Osteoblast (primary cell): ENCODE data around the gene SLC9A5. TPM values are rescaled to one million over a fixed set of nuclear protein-coding genes. Genes with fewer than 3 reads are reported as not detected.

ENCODE experiments used
- DNase-seq: peaks from one replicate; pipeline ENCODE4 v3.0.0; 2011; ENCODE audit warnings: low spot score, mixed read lengths; ENCODE audit not compliant: insufficient read length; ENCODE audit errors: missing footprints
- H2AFZ ChIP-seq: 2 replicates; pipeline ENCODE4 v1.6.0; 2011; ENCODE audit warnings: mild to moderate bottlenecking, low read length
- H3K27ac ChIP-seq: 2 replicates; pipeline ENCODE4 v1.5.1; 2011; ENCODE audit warnings: mild to moderate bottlenecking, low read depth, low read length, moderate library complexity
- H3K27me3 ChIP-seq: 2 replicates; pipeline ENCODE4 v1.6.0; 2012; ENCODE audit warnings: mild to moderate bottlenecking, control low read depth, inconsistent platforms, low read length, moderate library complexity; ENCODE audit not compliant: insufficient read depth
- H3K36me3 ChIP-seq: 2 replicates; pipeline ENCODE4 v1.5.1; 2011; ENCODE audit warnings: mild to moderate bottlenecking, low read length, control low read depth, moderate library complexity; ENCODE audit not compliant: insufficient read depth
- H3K4me1 ChIP-seq: 2 replicates; pipeline ENCODE4 v1.5.1; 2011; ENCODE audit warnings: mild to moderate bottlenecking, low read length, control low read depth, moderate library complexity; ENCODE audit not compliant: insufficient read depth
- H3K4me2 ChIP-seq: 2 replicates; pipeline ENCODE4 v1.6.0; 2011; ENCODE audit warnings: mild to moderate bottlenecking, low read length; ENCODE audit not compliant: insufficient read depth
- H3K4me3 ChIP-seq: fragments of 200-600 bp; sonication (generic); 3 replicates; pipeline ENCODE4 v1.5.1; 2012; ENCODE audit warnings: mild to moderate bottlenecking, low read length, inconsistent platforms; ENCODE audit not compliant: insufficient read depth
- H3K79me2 ChIP-seq: 2 replicates; pipeline ENCODE4 v1.6.0; 2012; ENCODE audit warnings: mild to moderate bottlenecking, low read length, control low read depth, inconsistent platforms; ENCODE audit not compliant: insufficient read depth
- H3K9me3 ChIP-seq: 2 replicates; pipeline ENCODE4 v1.5.1; 2011; ENCODE audit warnings: low read depth, low read length, control low read depth
- H4K20me1 ChIP-seq: 2 replicates; pipeline ENCODE4 v1.6.0; 2012; ENCODE audit warnings: mild to moderate bottlenecking, low read length, control low read depth; ENCODE audit not compliant: insufficient read depth
- total RNA-seq: library from RNA; depleted of rRNA; stranded (reverse); fragments of >200 nt; gene quantifications from 2 replicates; pipeline ENCODE4 v1.2.3, GENCODE V29; 2012
- TF ChIP-seq, protein P1 (sequence below): IDR thresholded peaks from 2 replicates; pipeline ENCODE4 v1.5.1; 2011; ENCODE audit warnings: mild to moderate bottlenecking, low read depth, low read length, moderate library complexity; ENCODE audit errors: extremely low read depth

Gene SLC9A5, protein sequence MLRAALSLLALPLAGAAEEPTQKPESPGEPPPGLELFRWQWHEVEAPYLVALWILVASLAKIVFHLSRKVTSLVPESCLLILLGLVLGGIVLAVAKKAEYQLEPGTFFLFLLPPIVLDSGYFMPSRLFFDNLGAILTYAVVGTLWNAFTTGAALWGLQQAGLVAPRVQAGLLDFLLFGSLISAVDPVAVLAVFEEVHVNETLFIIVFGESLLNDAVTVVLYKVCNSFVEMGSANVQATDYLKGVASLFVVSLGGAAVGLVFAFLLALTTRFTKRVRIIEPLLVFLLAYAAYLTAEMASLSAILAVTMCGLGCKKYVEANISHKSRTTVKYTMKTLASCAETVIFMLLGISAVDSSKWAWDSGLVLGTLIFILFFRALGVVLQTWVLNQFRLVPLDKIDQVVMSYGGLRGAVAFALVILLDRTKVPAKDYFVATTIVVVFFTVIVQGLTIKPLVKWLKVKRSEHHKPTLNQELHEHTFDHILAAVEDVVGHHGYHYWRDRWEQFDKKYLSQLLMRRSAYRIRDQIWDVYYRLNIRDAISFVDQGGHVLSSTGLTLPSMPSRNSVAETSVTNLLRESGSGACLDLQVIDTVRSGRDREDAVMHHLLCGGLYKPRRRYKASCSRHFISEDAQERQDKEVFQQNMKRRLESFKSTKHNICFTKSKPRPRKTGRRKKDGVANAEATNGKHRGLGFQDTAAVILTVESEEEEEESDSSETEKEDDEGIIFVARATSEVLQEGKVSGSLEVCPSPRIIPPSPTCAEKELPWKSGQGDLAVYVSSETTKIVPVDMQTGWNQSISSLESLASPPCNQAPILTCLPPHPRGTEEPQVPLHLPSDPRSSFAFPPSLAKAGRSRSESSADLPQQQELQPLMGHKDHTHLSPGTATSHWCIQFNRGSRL
- total RNA-seq = 2.9 and 3.6 TPM in 2 replicates

DNA sequence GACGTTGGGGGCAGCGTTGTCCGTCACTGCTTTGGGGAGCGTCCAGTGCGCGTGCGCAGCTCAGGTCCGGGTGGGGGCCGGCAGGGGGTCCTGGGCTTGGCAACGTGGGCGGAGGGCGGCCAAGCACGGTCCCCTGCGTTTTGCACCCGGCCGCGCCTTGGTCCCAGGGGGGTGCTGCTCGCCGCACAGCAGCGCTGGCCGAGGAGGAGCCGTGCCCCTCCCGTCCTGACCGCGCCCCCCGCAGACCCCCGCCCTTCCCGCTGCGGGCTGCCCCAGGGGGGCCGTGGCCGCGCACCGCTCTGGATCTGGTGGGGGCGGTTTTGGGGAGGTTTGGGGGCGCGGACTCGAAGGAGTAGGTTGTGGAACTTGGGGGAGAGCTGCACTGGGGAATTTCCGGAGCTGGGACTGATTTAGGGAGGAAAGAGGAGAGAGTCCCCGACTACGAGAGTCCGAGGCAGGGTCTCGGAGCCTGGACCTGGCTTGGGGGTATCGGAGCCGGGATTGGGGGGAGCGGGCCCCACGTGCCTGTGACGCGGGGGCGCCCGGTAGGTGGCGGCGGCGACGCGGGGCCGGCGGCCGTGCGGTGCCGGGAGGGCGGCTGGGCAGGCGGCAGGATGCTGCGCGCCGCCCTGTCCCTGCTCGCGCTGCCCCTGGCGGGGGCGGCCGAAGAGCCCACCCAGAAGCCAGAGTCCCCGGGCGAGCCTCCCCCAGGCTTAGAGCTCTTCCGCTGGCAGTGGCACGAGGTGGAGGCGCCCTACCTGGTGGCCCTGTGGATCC lies at the start of gene SLC9A5:
Gene SLC9A5, plus strand, starts transcription at position 579 of the 777 bp plus-strand sequence. Its CDS starts 36 bp downstream, at position 615.
- Histone ChIP-seq H3K4me2 (peak within 1 kb of the TSS; percentile 84), H3K27ac (peak within 1 kb of the TSS; percentile 42)

GRCh38 chr16:67199011-67199807 lies 49.6 kb upstream of the SLC9A5 start, which contains the start of gene ELMO3:
ELMO3 (plus strand) TSS chr16:67199131; CDS start chr16:67199327, 196 bp downstream.
- Histone ChIP-seq H2AFZ (no peak within 1 kb of the TSS), H3K27me3 (no peaks in the 10 kb centered on the region), H3K79me2 (peaks cover 20% of the 10 kb centered on the region), H3K27ac (no peak within 1 kb of the TSS), H3K36me3 (peaks cover 45% of the 10 kb centered on the region), H4K20me1 (peaks cover 28% of the 10 kb centered on the region), H3K4me1 (no peaks in the 10 kb centered on the region), H3K9me3 (no peaks in the 10 kb centered on the region), H3K4me3 (no peak within 1 kb of the TSS), H3K4me2 (no peak within 1 kb of the TSS)
- TF ChIP-seq, protein P1, sequence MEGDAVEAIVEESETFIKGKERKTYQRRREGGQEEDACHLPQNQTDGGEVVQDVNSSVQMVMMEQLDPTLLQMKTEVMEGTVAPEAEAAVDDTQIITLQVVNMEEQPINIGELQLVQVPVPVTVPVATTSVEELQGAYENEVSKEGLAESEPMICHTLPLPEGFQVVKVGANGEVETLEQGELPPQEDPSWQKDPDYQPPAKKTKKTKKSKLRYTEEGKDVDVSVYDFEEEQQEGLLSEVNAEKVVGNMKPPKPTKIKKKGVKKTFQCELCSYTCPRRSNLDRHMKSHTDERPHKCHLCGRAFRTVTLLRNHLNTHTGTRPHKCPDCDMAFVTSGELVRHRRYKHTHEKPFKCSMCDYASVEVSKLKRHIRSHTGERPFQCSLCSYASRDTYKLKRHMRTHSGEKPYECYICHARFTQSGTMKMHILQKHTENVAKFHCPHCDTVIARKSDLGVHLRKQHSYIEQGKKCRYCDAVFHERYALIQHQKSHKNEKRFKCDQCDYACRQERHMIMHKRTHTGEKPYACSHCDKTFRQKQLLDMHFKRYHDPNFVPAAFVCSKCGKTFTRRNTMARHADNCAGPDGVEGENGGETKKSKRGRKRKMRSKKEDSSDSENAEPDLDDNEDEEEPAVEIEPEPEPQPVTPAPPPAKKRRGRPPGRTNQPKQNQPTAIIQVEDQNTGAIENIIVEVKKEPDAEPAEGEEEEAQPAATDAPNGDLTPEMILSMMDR = peak; percentile 23
- DNase-seq = peak; percentile 85

More for the DNA sequence above, at the start of gene SLC9A5:
- peak; percentile 91 for DNase-seq
- H2AFZ ChIP-seq = peak within 1 kb of the TSS; percentile 78
- H3K4me3 ChIP-seq = peak within 1 kb of the TSS; percentile 94
- H3K36me3 ChIP-seq = peaks cover 4% of the 10 kb centered on the region
- H3K27me3 ChIP-seq = no peaks in the 10 kb centered on the region
- H3K4me1 ChIP-seq = peaks cover 49% of the 10 kb centered on the region
- TF ChIP-seq, protein P1 = no peak
- H3K79me2 ChIP-seq = peaks cover 27% of the 10 kb centered on the region
- H4K20me1 ChIP-seq = peaks cover 2% of the 10 kb centered on the region
- H3K9me3 ChIP-seq = no peaks in the 10 kb centered on the region

DNA sequence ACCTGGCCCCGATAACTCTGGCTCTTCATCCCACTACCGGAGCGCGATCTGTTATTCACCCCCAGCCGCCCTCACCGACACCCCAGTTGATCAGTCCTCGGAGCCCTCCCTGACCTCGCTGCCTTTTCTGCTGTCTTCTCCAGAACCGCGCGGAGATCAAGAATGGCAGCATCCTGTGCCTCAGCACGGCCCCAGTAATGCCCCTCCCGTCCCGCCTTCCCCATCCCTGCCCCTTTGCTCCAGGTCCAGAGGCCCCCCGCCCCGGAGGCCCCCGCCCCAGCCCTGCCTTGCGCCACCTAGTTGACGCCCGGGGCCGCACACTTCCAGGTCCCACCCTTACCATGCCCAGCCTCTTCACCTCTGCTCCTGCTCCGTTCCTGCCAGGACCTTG lies 49.0 kb upstream of the SLC9A5 start:
- Histone ChIP-seq H2AFZ (no peak overlapping the region), H3K9me3 (no peaks in the 10 kb centered on the region), H3K79me2 (peaks cover 14% of the 10 kb centered on the region), H3K4me2 (no peak overlapping the region), H3K27ac (no peak overlapping the region), H3K36me3 (peaks cover 39% of the 10 kb centered on the region), H4K20me1 (peaks cover 23% of the 10 kb centered on the region), H3K27me3 (no peaks in the 10 kb centered on the region), H3K4me1 (no peaks in the 10 kb centered on the region), H3K4me3 (no peak overlapping the region)
- DNase-seq = peak; percentile 76
- TF ChIP-seq, protein P1 = no peak
